ENCODE results near the gene COL18A1.

The COL18A1 gene

DNA sequence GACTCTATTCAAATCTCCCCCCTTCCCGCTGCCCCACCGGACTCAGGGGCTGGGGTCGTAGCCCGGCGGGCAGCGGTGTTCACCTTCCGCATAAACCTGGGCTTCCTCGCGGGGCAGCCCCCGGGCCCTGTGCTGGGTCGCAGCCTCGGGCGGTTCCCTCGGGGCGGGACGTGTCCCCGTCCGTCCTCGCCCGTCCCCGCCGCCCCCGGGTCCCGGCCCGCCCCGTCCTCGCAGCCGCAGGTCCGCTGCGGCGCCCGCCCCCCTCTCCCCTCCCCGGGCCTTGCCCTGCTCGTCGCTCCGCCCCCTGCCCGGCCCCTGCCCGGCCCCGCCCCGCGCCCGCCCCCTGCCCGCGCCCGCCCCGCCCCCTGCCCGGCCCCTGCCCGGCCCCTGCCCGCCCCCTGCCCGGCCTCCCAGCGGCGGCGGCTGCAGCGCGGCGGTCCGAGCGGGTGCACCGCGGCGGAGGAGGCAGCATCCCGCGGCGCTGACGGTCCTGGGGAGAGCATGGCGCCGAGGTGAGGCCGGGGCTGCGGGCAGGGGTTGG lies at the start of gene COL18A1:
TSS of gene COL18A1 (plus strand) at position 436 of the 541 bp plus-strand sequence. CDS start at position 502, 66 bp downstream.
- Histone ChIP-seq H3K27me3 (ENCODE audit: control insufficient read depth, insufficient read depth, low read length) (peaks cover 5% of the 10 kb centered on the region), H3K4me3 (ENCODE audit: low read depth, low read length) (peak within 1 kb of the TSS; percentile 69), H3K36me3 (ENCODE audit: control insufficient read depth, insufficient read depth, low read length) (peaks cover 3% of the 10 kb centered on the region; the same call in 1 of the 2 replicates), H3K4me1 (ENCODE audit: control insufficient read depth, insufficient read depth, low read length) (peaks cover 34% of the 10 kb centered on the region), H3K27ac (ENCODE audit: low read depth, low read length) (peak within 1 kb of the TSS; percentile 88), H3K9me3 (ENCODE audit: control insufficient read depth, insufficient read depth, low read length) (peaks cover 6% of the 10 kb centered on the region), H3K9ac (ENCODE audit: low read depth, low read length) (peak within 1 kb of the TSS; percentile 51)

GRCh38 chr21:45355573-45355972 lies 49.4 kb upstream of the COL18A1 start:
- Histone ChIP-seq H3K27ac (ENCODE audit: low read depth, low read length) (no peak overlapping the region), H3K4me3 (ENCODE audit: low read depth, low read length) (no peak overlapping the region), H3K4me1 (ENCODE audit: control insufficient read depth, insufficient read depth, low read length) (peaks cover 8% of the 10 kb centered on the region), H3K27me3 (ENCODE audit: control insufficient read depth, insufficient read depth, low read length) (no peaks in the 10 kb centered on the region), H3K9ac (ENCODE audit: low read depth, low read length) (no peak overlapping the region), H3K9me3 (ENCODE audit: control insufficient read depth, insufficient read depth, low read length) (no peaks in the 10 kb centered on the region), H3K36me3 (ENCODE audit: control insufficient read depth, insufficient read depth, low read length) (no peaks in the 10 kb centered on the region)

GRCh38 chr21:45356251-45356650 lies 48.7 kb upstream of the COL18A1 start:
- peaks cover 9% of the 10 kb centered on the region for H3K4me1 ChIP-seq (ENCODE audit: control insufficient read depth, insufficient read depth, low read length)

DNA sequence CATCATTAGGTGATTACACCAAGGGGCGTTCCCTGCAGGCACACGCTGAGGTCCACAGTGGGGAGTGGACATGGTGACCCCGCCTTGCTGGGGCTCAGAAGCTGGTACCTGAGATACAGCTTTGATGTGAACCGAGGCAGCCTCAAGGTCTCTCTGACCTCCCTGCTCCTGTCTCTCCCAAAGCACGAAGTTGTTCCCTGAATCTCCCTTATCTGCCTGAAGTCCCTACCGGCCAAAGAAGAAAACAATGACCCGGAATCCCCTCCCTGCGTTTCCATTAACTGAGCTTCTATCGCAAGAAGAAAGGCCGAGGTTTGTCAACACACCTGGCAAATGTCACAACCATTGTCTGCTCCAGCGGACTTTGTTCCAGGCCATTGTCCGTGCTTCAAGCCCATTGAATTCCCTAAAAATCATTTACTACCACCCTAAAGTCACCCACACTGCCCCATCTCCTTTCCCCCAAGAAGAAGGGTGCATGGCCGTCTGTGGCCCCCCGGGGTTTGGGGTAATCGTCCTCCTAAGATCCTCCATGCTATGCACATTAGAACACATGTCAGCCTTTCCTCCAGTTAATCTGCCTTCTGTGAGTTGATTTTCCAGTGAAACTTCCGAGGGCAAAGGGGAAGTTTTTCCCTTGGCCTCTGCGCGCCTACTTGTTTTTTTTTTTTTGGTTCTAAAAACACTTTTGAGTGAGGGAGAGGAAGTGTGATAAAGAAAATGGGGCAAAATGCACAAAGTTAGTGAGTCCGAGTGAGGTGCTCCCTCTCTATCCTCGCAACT lies 48.1 kb upstream of the COL18A1 start:
- H3K9me3 ChIP-seq (ENCODE audit: control insufficient read depth, insufficient read depth, low read length): no peaks in the 10 kb centered on the region
- H3K27ac ChIP-seq (ENCODE audit: low read depth, low read length): peak overlapping the region; percentile 73
- no peak overlapping the region for H3K4me3 ChIP-seq (ENCODE audit: low read depth, low read length)
- H3K4me1 ChIP-seq (ENCODE audit: control insufficient read depth, insufficient read depth, low read length): peaks cover 15% of the 10 kb centered on the region
- H3K36me3 ChIP-seq (ENCODE audit: control insufficient read depth, insufficient read depth, low read length): no peaks in the 10 kb centered on the region
- H3K27me3 ChIP-seq (ENCODE audit: control insufficient read depth, insufficient read depth, low read length): no peaks in the 10 kb centered on the region
- H3K9ac ChIP-seq (ENCODE audit: low read depth, low read length): no peak overlapping the region

More at GRCh38 chr21:45356251-45356650, 48.7 kb upstream of the COL18A1 start:
- Histone ChIP-seq H3K9ac (ENCODE audit: low read depth, low read length) (no peak overlapping the region), H3K27me3 (ENCODE audit: control insufficient read depth, insufficient read depth, low read length) (no peaks in the 10 kb centered on the region), H3K4me3 (ENCODE audit: low read depth, low read length) (no peak overlapping the region), H3K9me3 (ENCODE audit: control insufficient read depth, insufficient read depth, low read length) (no peaks in the 10 kb centered on the region), H3K36me3 (ENCODE audit: control insufficient read depth, insufficient read depth, low read length) (no peaks in the 10 kb centered on the region), H3K27ac (ENCODE audit: low read depth, low read length) (peak overlapping the region; percentile 66)

DNA sequence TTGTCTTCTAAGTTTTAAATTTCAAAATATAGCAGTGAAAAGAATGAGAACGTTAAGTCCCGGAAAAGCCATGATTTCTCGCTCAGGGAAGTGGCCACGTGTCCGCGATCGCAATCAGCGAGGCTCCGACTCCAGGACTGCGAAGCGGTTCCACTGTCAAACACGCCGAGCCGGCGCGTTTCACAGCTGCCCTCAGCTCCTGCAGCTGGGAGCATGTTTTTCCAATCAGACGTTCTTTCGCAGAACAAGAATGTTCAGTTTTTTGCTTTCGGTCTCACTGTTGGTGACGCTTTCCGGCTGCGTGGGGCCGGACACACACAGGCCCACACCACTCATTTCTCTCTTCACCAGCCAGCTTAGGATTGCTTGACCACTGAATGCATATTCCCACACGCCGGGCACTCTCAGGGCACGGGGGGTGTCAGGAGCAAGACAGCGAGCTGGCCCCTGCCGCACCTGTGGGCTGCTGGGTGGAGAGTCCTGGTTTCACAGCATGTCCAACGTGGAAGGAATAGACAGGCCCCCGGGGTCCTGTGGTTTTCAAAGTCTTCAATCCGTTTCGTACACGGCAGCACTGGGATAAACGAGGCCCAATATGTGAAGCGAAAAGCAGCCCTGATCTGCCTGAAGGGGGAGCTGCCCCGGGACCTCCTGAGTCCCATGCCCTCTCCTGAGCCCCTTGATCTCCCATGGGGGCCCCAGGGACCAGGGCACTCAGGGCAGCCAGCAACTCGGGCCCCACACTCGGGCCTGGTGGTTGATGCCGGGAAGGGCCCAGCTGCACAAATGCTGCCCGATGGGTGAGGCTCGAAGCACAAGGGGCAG lies 47.3 kb upstream of the COL18A1 start:
- no peaks in the 10 kb centered on the region for H3K27me3 ChIP-seq (ENCODE audit: control insufficient read depth, insufficient read depth, low read length)
- H3K36me3 ChIP-seq (ENCODE audit: control insufficient read depth, insufficient read depth, low read length): no peaks in the 10 kb centered on the region
- peak overlapping the region; percentile 73 for H3K27ac ChIP-seq (ENCODE audit: low read depth, low read length)
- peaks cover 15% of the 10 kb centered on the region for H3K4me1 ChIP-seq (ENCODE audit: control insufficient read depth, insufficient read depth, low read length)
- no peak overlapping the region for H3K4me3 ChIP-seq (ENCODE audit: low read depth, low read length)
- H3K9ac ChIP-seq (ENCODE audit: low read depth, low read length): no peak overlapping the region
- H3K9me3 ChIP-seq (ENCODE audit: control insufficient read depth, insufficient read depth, low read length): no peaks in the 10 kb centered on the region

DNA sequence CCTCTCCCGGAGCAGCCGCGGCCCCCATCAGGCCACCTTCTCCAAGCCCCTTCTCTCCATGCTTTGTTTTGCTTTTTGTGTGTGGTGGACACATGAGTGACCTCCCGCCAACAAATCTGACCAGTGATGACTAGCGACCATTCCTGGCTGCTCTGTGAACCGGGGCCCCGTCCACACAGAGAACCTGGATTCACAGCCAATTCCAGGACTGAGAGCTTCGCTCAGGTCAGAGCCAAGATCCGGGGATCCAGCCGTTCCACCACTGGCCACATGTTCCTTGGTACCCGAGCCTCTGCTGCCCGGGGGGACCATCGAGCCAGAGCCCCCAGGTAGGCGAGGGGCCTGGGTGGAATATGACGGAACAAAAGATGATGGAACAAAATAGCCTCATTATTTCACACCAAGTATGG lies 46.7 kb upstream of the COL18A1 start:
- Histone ChIP-seq H3K9ac (ENCODE audit: low read depth, low read length) (no peak overlapping the region), H3K4me1 (ENCODE audit: control insufficient read depth, insufficient read depth, low read length) (peaks cover 15% of the 10 kb centered on the region), H3K27ac (ENCODE audit: low read depth, low read length) (peak overlapping the region; percentile 73)

DNA sequence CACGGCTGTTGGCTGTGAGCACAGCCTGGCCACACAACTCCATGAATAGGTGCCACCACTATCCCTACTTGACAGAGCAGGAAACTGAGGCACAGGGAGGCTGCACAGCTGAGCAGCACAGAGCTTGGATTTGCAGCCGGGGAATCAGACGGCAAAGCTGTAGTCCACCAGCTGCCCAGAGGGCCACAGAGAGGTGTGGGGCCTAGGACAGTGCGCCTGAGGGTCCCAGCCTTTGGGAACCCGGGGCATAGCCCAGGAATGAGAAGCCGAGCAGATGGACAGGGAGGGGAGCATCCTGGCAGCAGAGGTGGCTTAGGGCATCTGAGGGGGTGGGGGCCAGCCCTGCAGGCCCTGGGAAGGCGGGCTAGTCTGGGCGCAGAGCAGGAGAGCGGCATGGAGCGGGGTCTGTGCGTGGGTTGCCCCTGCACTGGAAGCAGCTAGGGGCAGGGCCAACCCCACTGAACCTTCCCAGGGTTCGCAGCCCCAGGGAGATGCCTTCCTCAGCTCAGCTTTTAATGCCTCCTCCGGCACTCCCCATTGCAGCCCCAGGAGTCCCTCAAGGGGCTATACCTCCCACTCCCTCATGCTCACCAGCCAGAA lies 46.2 kb upstream of the COL18A1 start:
- no peaks in the 10 kb centered on the region for H3K9me3 ChIP-seq (ENCODE audit: control insufficient read depth, insufficient read depth, low read length)
- H3K27me3 ChIP-seq (ENCODE audit: control insufficient read depth, insufficient read depth, low read length): no peaks in the 10 kb centered on the region
- H3K4me1 ChIP-seq (ENCODE audit: control insufficient read depth, insufficient read depth, low read length): peaks cover 15% of the 10 kb centered on the region
- H3K36me3 ChIP-seq (ENCODE audit: control insufficient read depth, insufficient read depth, low read length): no peaks in the 10 kb centered on the region
- H3K27ac ChIP-seq (ENCODE audit: low read depth, low read length): no peak overlapping the region
- H3K9ac ChIP-seq (ENCODE audit: low read depth, low read length): no peak overlapping the region
- H3K4me3 ChIP-seq (ENCODE audit: low read depth, low read length): no peak overlapping the region

More for the DNA sequence above, 46.7 kb upstream of the COL18A1 start:
- H3K27me3 ChIP-seq (ENCODE audit: control insufficient read depth, insufficient read depth, low read length): no peaks in the 10 kb centered on the region
- no peaks in the 10 kb centered on the region for H3K36me3 ChIP-seq (ENCODE audit: control insufficient read depth, insufficient read depth, low read length)
- no peaks in the 10 kb centered on the region for H3K9me3 ChIP-seq (ENCODE audit: control insufficient read depth, insufficient read depth, low read length)
- no peak overlapping the region for H3K4me3 ChIP-seq (ENCODE audit: low read depth, low read length)

GRCh38 chr21:45359451-45360217 lies 45.3 kb upstream of the COL18A1 start:
- H3K27me3 ChIP-seq (ENCODE audit: control insufficient read depth, insufficient read depth, low read length): no peaks in the 10 kb centered on the region
- H3K4me1 ChIP-seq (ENCODE audit: control insufficient read depth, insufficient read depth, low read length): peaks cover 18% of the 10 kb centered on the region
- no peak overlapping the region for H3K27ac ChIP-seq (ENCODE audit: low read depth, low read length)
- no peaks in the 10 kb centered on the region for H3K9me3 ChIP-seq (ENCODE audit: control insufficient read depth, insufficient read depth, low read length)
- no peak overlapping the region for H3K4me3 ChIP-seq (ENCODE audit: low read depth, low read length)
- H3K9ac ChIP-seq (ENCODE audit: low read depth, low read length): no peak overlapping the region
- no peaks in the 10 kb centered on the region for H3K36me3 ChIP-seq (ENCODE audit: control insufficient read depth, insufficient read depth, low read length)

- Histone ChIP-seq H3K4me1 (ENCODE audit: control insufficient read depth, insufficient read depth, low read length) (peaks cover 26% of the 10 kb centered on the region), H3K27me3 (ENCODE audit: control insufficient read depth, insufficient read depth, low read length) (no peaks in the 10 kb centered on the region), H3K36me3 (ENCODE audit: control insufficient read depth, insufficient read depth, low read length) (no peaks in the 10 kb centered on the region)
Observed at GRCh38 chr21:45361033-45361997, 43.6 kb upstream of the COL18A1 start.

More at GRCh38 chr21:45361033-45361997, 43.6 kb upstream of the COL18A1 start:
- H3K4me3 ChIP-seq (ENCODE audit: low read depth, low read length): no peak overlapping the region
- no peak overlapping the region for H3K9ac ChIP-seq (ENCODE audit: low read depth, low read length)
- H3K9me3 ChIP-seq (ENCODE audit: control insufficient read depth, insufficient read depth, low read length): no peaks in the 10 kb centered on the region
- H3K27ac ChIP-seq (ENCODE audit: low read depth, low read length): peak overlapping the region; percentile 16
